ENCODE data around the gene PRKAG2.

The PRKAG2 gene

DNA sequence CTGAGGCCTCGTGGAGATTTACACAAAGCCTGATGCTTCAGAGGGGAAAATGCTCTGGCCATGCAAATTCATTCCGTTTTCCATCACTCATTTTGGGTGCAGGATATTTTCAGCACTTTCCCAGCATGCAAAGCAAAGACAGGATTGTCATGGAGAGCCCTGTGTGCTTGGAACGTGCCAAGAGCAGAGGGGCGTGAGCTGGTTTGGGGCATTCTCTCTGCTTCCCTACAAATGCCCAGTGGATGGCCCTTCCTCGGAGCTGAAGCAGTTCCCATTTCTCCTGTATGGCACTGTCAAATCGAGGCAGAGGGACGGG is 164.1 kb downstream of the PRKAG2 start:
- no peak for DNase-seq (ENCODE audit: low spot score)
- H3K27ac ChIP-seq: peak overlapping the region; percentile 35
- ChIA-PET POLR2A (ENCODE audit: low non-redundant PET) (no interaction called here), CTCF (interaction anchor here (0.6 kb wide), 1 partner anchor 103 kb away, joined by 4 read pairs; no protein-coding TSS in a partner anchor)
- no peak for TF ChIP-seq CTCF (conservative IDR thresholded peaks at IDR 0.05; ENCODE audit: low read depth)

DNA sequence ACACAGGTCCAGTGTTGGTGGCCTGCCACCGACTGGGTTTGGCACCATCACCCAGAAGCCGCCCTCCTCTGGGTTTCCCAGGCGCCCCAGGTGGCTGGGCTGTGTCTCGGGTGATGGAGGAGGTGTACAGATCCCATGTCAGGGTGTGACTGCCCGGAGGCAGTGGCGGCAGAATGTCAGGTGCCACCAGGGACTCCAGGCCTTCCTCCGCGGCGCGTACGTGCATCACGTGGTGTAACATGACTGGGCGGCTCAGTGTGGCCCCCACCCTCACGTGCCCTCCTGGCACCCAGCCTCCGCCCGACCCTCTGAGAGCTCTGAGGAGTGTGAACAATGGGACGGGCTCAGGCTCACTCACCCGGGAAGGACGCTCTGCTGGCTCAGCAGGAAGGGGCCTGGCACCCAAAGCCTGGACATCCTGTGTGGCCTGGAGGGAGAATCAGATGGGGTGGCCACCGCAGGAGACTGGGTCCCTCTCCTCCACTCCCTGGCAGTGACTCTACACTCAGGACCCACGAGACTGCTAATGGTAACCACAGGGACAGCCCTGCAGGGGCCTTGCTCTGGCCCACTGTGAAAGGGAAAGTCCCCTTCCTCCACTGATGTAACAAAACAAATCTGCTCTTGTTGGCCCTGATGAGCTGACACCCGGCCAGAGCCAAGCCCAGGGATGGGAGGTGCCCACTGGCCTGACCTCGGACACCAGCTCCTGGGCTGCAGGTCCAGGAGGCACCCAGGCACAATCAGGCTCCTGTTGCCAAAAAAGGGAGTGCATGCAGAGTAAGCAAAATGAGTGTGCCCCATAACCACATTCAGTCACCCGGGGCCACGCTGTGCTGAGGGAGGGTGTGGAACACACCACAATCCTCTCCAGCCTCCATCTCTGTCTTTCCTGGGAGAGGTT is 164.8 kb downstream of the PRKAG2 start:
- CTCF ChIA-PET: interaction anchor here (0.6 kb wide), 1 partner anchor 102 kb away, joined by 4 read pairs; no protein-coding TSS in a partner anchor
- H3K27ac ChIP-seq: peak overlapping the region; percentile 35
- POLR2A ChIA-PET (ENCODE audit: low non-redundant PET): no interaction called here
- no peak for DNase-seq (ENCODE audit: low spot score)
- no peak for TF ChIP-seq CTCF (conservative IDR thresholded peaks at IDR 0.05; ENCODE audit: low read depth)

DNA sequence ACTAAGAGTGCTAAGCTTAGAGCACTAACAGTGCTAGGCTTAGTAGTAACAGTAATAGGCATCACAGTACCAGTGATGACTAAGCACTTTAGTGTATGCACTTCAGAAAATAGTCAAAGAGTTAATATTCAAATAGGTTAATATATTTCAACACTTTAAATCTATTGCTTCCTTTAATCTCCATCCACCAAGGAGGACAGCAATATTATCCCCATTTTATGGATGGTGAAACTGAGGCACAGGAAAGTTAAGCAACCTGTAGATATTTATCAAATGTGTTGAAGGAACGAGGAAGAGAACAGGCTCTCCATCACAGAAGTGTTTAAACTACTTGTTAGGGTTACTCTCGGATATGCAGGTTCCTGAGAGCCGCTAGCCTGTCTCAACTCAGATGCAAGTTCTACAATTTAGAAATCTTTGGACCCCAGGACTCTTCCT is 165.5 kb downstream of the PRKAG2 start:
- peak overlapping the region; percentile 35 for H3K27ac ChIP-seq
- no peak for DNase-seq (ENCODE audit: low spot score)
- ChIA-PET POLR2A (ENCODE audit: low non-redundant PET) (no interaction called here), CTCF (no interaction called here)
- no peak for TF ChIP-seq CTCF (conservative IDR thresholded peaks at IDR 0.05; ENCODE audit: low read depth)

- CTCF ChIA-PET: no interaction called here
- POLR2A ChIA-PET (ENCODE audit: low non-redundant PET): no interaction called here
- TF ChIP-seq CTCF (conservative IDR thresholded peaks at IDR 0.05; ENCODE audit: low read depth): no peak
- DNase-seq (ENCODE audit: low spot score): no peak
- H3K27ac ChIP-seq: no peak overlapping the region
These were observed 166.1 kb downstream of the PRKAG2 start for GRCh38 chr7:151710646-151711434.

GRCh38 chr7:151710121-151710640 is 166.7 kb downstream of the PRKAG2 start:
- TF ChIP-seq CTCF (conservative IDR thresholded peaks at IDR 0.05; ENCODE audit: low read depth): no peak
- no peak for DNase-seq (ENCODE audit: low spot score)
- ChIA-PET POLR2A (ENCODE audit: low non-redundant PET) (no interaction called here), CTCF (no interaction called here)
- no peak overlapping the region for H3K27ac ChIP-seq

GRCh38 chr7:151709141-151710038 is 167.5 kb downstream of the PRKAG2 start:
- DNase-seq (ENCODE audit: low spot score): no peak
- POLR2A ChIA-PET (ENCODE audit: low non-redundant PET): no interaction called here
- H3K27ac ChIP-seq: no peak overlapping the region
- TF ChIP-seq CTCF (conservative IDR thresholded peaks at IDR 0.05; ENCODE audit: low read depth): no peak
- CTCF ChIA-PET: no interaction called here

Measured in RWPE1 (cell line).